ENCODE results near the gene PPM1K. TPM values are rescaled to one million over a fixed set of nuclear protein-coding genes. Genes with fewer than 3 reads are reported as not detected.
A peak's percentile ranks its signal among the peaks of the same experiment; 100 is the strongest.

Gene PPM1K
- total and polyA plus RNA-seq, 9 of the 15 experiments (the other 6 are each of a cell fraction or from before 2014, with no cell fraction given) = 8.2 to 18.0 (median 10.5) TPM

DNA sequence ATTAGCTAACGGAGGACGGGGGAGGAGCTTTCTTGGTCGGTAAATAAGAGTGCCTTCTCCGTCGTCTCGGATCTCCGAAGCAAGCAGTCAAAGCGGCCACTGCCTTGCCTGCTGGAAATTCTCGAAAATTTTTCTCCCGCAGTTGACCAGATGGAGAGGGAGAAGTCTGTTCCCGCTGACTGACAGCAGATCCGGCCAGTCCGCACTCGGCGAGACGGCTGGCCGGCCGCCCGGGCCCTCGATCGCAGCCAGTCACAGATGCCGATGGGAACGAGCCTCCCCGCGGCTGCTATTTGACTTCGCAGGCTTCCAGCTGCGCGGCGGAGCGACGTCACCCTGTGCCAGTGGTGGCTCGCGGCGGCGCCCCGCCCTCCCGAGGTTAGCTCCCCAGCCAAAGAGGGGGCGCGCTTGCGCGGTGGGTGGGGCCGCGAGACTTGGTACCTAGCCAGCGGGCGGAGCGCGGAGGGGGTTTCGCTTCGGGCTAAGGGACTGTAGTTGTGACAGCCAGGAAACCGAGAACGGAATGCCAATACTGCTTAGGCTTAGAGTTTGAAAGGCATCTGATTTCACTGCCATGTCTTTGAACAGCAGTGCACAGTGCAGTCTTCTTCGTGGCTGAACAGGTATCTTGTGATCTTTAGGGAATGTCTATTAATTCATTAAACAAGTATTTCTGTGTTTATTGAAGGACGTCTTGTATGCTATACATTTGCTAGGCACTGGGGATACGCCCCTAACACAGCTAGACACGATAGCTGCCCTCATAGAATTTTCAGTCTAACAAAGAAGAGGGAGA, at the start of gene PPM1K (continued):
- TF ChIP-seq ATF3 (IDR thresholded peaks at IDR 0.05) (peak; percentile 60; the same call in 1 of the 2 replicates), ATF3 (CRISPR knock-in tag; conservative IDR thresholded peaks at IDR 0.05) (no peak), HDAC6 (IDR thresholded peaks at IDR 0.05; ENCODE audit: low read depth, low read length) (no peak), ZNF740 (CRISPR knock-in tag; IDR thresholded peaks at IDR 0.05) (no peak), ZNF740 (tag; IDR thresholded peaks at IDR 0.05) (no peak), ZNF134 (CRISPR knock-in tag; conservative IDR thresholded peaks at IDR 0.05) (no peak), ZNF551 (CRISPR knock-in tag; IDR thresholded peaks at IDR 0.05) (no peak), CREBBP (IDR thresholded peaks at IDR 0.05; ENCODE audit: low read depth, low read length) (no peak), NFYB (IDR thresholded peaks at IDR 0.05; ENCODE audit: extremely low read depth, insufficient read length) (peak; percentile 88), FOXK1 (CRISPR knock-in tag; IDR thresholded peaks at IDR 0.05; ENCODE audit: borderline replicate concordance) (no peak), ZBTB9 (CRISPR knock-in tag; IDR thresholded peaks at IDR 0.05) (no peak), SAFB2 (IDR thresholded peaks at IDR 0.05; ENCODE audit: borderline replicate concordance, low read depth, low read length, severe bottlenecking) (no peak), POLR2B (IDR thresholded peaks at IDR 0.05; ENCODE audit: low read depth, partially characterized antibody) (peak; percentile 59), ZKSCAN3 (CRISPR knock-in tag; IDR thresholded peaks at IDR 0.05) (no peak), ZNF449 (CRISPR knock-in tag; IDR thresholded peaks at IDR 0.05) (no peak), MECOM (CRISPR knock-in tag; IDR thresholded peaks at IDR 0.05) (no peak), ZNF354B (CRISPR knock-in tag; IDR thresholded peaks at IDR 0.05) (no peak), MYBL2 (IDR thresholded peaks at IDR 0.05; ENCODE audit: low read depth) (no peak), MYBL2 (CRISPR knock-in tag; IDR thresholded peaks at IDR 0.05; ENCODE audit: borderline replicate concordance) (no peak)
- TF ChIP-seq, protein P1, sequence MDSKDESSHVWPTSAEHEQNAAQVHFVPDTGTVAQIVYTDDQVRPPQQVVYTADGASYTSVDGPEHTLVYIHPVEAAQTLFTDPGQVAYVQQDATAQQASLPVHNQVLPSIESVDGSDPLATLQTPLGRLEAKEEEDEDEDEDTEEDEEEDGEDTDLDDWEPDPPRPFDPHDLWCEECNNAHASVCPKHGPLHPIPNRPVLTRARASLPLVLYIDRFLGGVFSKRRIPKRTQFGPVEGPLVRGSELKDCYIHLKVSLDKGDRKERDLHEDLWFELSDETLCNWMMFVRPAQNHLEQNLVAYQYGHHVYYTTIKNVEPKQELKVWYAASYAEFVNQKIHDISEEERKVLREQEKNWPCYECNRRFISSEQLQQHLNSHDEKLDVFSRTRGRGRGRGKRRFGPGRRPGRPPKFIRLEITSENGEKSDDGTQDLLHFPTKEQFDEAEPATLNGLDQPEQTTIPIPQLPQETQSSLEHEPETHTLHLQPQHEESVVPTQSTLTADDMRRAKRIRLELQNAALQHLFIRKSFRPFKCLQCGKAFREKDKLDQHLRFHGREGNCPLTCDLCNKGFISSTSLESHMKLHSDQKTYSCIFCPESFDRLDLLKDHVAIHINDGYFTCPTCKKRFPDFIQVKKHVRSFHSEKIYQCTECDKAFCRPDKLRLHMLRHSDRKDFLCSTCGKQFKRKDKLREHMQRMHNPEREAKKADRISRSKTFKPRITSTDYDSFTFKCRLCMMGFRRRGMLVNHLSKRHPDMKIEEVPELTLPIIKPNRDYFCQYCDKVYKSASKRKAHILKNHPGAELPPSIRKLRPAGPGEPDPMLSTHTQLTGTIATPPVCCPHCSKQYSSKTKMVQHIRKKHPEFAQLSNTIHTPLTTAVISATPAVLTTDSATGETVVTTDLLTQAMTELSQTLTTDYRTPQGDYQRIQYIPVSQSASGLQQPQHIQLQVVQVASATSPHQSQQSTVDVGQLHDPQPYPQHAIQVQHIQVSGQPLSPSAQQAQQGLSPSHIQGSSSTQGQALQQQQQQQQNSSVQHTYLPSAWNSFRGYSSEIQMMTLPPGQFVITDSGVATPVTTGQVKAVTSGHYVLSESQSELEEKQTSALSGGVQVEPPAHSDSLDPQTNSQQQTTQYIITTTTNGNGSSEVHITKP (IDR thresholded peaks at IDR 0.05; ENCODE audit: partially characterized antibody) = no peak
